ENCODE measurements around the gene MBNL1.

The MBNL1 gene

GRCh38 chr3:152268555-152269055, at the start of gene MBNL1:
Gene MBNL1 (plus strand): TSS chr3:152268929. CDS start chr3:152300194, 31,265 bp downstream.
- Histone ChIP-seq H3K27ac (peak within 1 kb of the TSS; percentile 93 to 99), H3K9me3 (no peaks in the 10 kb centered on the region), H3K36me3 (no peaks in the 10 kb centered on the region), H3K4me3 (peak within 1 kb of the TSS; percentile 71 to 80), H3K4me1 (peaks cover 0 to 49% (median 18%) of the 10 kb centered on the region in 4 donors), H3K27me3 (no peaks in the 10 kb centered on the region)
- intact Hi-C loops (cut with DNase I; ENCODE audit: low total_unique reads) = loop anchor here (10.0 kb wide), 2 partner anchors 136 to 194 kb away; no protein-coding TSS in a partner anchor
- DNase-seq = peak; percentile 81 to 88
- TF ChIP-seq, protein P1, sequence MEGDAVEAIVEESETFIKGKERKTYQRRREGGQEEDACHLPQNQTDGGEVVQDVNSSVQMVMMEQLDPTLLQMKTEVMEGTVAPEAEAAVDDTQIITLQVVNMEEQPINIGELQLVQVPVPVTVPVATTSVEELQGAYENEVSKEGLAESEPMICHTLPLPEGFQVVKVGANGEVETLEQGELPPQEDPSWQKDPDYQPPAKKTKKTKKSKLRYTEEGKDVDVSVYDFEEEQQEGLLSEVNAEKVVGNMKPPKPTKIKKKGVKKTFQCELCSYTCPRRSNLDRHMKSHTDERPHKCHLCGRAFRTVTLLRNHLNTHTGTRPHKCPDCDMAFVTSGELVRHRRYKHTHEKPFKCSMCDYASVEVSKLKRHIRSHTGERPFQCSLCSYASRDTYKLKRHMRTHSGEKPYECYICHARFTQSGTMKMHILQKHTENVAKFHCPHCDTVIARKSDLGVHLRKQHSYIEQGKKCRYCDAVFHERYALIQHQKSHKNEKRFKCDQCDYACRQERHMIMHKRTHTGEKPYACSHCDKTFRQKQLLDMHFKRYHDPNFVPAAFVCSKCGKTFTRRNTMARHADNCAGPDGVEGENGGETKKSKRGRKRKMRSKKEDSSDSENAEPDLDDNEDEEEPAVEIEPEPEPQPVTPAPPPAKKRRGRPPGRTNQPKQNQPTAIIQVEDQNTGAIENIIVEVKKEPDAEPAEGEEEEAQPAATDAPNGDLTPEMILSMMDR (IDR thresholded peaks at IDR 0.05) = no peak

GRCh38 chr3:152219216-152219615, 49.5 kb upstream of the MBNL1 start:
- no peak overlapping the region for H3K4me3 ChIP-seq
- H3K9me3 ChIP-seq = no peaks in the 10 kb centered on the region
- DNase-seq = no peak
- H3K36me3 ChIP-seq = no peaks in the 10 kb centered on the region
- TF ChIP-seq, protein P1 (IDR thresholded peaks at IDR 0.05) = no peak
- peaks cover 0 to 80% (median 26%) of the 10 kb centered on the region in 4 donors for H3K4me1 ChIP-seq
- intact Hi-C loops (cut with DNase I; ENCODE audit: low total_unique reads) = no loop called here
- H3K27me3 ChIP-seq = no peaks in the 10 kb centered on the region
- peak overlapping the region; percentile 78 for H3K27ac ChIP-seq

DNA sequence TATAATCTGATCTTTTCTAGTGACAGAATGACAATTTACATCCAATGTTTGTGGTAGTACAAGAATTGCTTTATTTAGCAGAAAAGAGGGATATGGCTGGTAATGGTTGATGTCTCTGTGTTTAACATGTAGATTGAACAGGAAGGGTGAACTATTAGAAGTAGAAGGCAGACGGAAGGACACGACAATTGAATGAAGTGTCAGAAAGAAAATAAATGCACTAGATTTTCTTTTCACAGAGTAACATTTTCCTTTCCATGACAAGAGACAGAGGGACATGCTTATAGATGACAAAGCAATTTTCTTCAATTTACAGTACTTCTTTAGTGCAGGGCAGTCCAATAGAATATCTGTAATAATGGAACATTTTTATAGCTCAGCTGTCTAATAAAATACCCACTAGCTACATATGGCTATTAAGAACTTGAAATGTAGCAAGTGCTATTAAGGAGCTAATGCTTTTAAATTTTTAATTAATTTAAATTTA, 48.9 kb upstream of the MBNL1 start:
- TF ChIP-seq, protein P1 (IDR thresholded peaks at IDR 0.05) = no peak
- peak overlapping the region; percentile 78 for H3K27ac ChIP-seq
- peaks cover 0 to 80% (median 24%) of the 10 kb centered on the region in 4 donors for H3K4me1 ChIP-seq
- H3K36me3 ChIP-seq = no peaks in the 10 kb centered on the region
- no peak overlapping the region for H3K4me3 ChIP-seq
- H3K9me3 ChIP-seq = no peaks in the 10 kb centered on the region
- intact Hi-C loops (cut with DNase I; ENCODE audit: low total_unique reads) = no loop called here
- H3K27me3 ChIP-seq = no peaks in the 10 kb centered on the region
- DNase-seq = no peak

DNA sequence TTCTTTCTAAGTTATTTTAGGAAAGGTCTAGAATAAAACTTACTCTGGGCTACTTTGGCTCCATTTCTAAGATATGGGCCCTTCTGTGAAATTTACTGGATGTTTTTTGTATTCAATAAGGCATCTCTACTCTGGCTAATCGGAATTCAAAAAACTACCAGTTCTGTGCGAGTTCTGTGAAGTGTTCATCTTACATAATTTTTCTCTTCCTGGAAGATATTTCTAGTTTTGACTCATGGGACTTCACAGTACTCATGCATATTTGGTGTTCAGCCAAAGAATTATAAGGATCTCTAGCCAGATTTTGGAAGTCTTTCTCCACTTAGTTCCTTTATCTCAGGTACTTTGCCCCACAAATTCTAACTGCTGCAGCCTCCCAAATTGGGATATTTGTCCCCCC, 46.4 kb upstream of the MBNL1 start:
- Histone ChIP-seq H3K27ac (peak overlapping the region; percentile 78), H3K4me1 (peaks cover 0 to 85% (median 25%) of the 10 kb centered on the region in 4 donors), H3K9me3 (no peaks in the 10 kb centered on the region), H3K4me3 (peak overlapping the region in 1 of 2 donors; percentile 4), H3K36me3 (no peaks in the 10 kb centered on the region), H3K27me3 (no peaks in the 10 kb centered on the region)
- TF ChIP-seq, protein P1 (IDR thresholded peaks at IDR 0.05) = no peak
- intact Hi-C loops (cut with DNase I; ENCODE audit: low total_unique reads) = no loop called here
- DNase-seq = no peak

DNA sequence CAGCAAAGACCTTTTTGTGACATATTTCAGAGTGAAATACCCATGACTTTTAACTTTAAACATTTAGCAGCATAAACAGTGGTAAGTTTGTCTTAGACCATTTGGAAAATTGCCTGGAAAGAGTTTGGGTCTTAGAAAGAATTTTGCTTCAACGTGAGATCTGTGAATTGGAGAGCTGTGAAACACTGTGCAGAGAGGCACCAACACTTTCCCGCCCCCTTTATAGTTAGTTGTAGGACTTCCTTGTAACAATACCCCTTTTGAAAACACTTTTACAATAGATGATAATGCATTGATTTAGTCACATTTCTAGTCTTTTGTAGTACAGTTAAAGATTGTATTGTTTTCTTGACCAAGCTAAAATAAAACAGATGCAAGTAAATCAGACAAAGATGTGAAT, 43.5 kb upstream of the MBNL1 start:
- intact Hi-C loops (cut with DNase I; ENCODE audit: low total_unique reads) = no loop called here
- Histone ChIP-seq H3K27ac (peak overlapping the region; percentile 78), H3K4me3 (no peak overlapping the region), H3K9me3 (no peaks in the 10 kb centered on the region), H3K36me3 (no peaks in the 10 kb centered on the region), H3K27me3 (no peaks in the 10 kb centered on the region), H3K4me1 (peaks cover 0 to 71% (median 18%) of the 10 kb centered on the region in 4 donors)
- no peak for DNase-seq
- TF ChIP-seq, protein P1 (IDR thresholded peaks at IDR 0.05) = no peak
